Activated T-cell treated with anti-CD3 and anti-CD28 coated beads, Interleukin-2, amount 50 U/mL, for 72 hours (primary cell): ENCODE measurements around the gene CACNA1C. TPM values are rescaled to one million over a fixed set of nuclear protein-coding genes. Genes with fewer than 3 reads are reported as not detected.

Experiments
- ATAC-seq, 2 donors: fragments of 150-1000 bp; cut with Tn5 transposase; replicated peaks in 1 of 2; 2 replicates each; pipeline ENCODE4 v1.10.0; 2021; ENCODE audit warnings: moderate library complexity in 2 of 2, mild to moderate bottlenecking in 1 of 2
- DNase-seq, 2 donors: peaks; one replicate each; pipeline ENCODE4 v3.0.0; 2021 to 2022; ENCODE audit warnings: mixed read lengths in 1 of 2
- H3K27ac Mint-ChIP-seq: one replicate; pipeline ENCODE4 v1.8.0; 2022; ENCODE audit warnings: mild to moderate bottlenecking, moderate library complexity, mixed read lengths
- H3K27me3 Mint-ChIP-seq: one replicate; pipeline ENCODE4 v1.8.0; 2022; ENCODE audit warnings: low read depth, mixed read lengths
- H3K36me3 Mint-ChIP-seq, 2 donors: one replicate each; pipeline ENCODE4 v1.8.0; 2022; ENCODE audit warnings: mixed read lengths in 2 of 2, mild to moderate bottlenecking in 1 of 2; ENCODE audit not compliant: insufficient read depth in 2 of 2
- H3K4me1 Mint-ChIP-seq: one replicate; pipeline ENCODE4 v1.8.0; 2022; ENCODE audit warnings: low read depth, mixed read lengths
- H3K4me3 Mint-ChIP-seq, 2 donors: one replicate each; pipeline ENCODE4 v1.8.0; 2022; ENCODE audit warnings: mild to moderate bottlenecking in 2 of 2, mixed read lengths in 2 of 2, moderate library complexity in 2 of 2
- H3K9me3 Mint-ChIP-seq, 2 donors: one replicate each; pipeline ENCODE4 v1.8.0; 2022; ENCODE audit warnings: mixed read lengths in 2 of 2
- total RNA-seq, 2 donors: library from RNA; stranded (reverse); gene quantifications; one replicate each; pipeline ENCODE4 v1.2.3, GENCODE V29; 2022

CACNA1C gene
- total RNA-seq, 2 donors from 2014 or later = 0.14 to 0.21 TPM

DNA sequence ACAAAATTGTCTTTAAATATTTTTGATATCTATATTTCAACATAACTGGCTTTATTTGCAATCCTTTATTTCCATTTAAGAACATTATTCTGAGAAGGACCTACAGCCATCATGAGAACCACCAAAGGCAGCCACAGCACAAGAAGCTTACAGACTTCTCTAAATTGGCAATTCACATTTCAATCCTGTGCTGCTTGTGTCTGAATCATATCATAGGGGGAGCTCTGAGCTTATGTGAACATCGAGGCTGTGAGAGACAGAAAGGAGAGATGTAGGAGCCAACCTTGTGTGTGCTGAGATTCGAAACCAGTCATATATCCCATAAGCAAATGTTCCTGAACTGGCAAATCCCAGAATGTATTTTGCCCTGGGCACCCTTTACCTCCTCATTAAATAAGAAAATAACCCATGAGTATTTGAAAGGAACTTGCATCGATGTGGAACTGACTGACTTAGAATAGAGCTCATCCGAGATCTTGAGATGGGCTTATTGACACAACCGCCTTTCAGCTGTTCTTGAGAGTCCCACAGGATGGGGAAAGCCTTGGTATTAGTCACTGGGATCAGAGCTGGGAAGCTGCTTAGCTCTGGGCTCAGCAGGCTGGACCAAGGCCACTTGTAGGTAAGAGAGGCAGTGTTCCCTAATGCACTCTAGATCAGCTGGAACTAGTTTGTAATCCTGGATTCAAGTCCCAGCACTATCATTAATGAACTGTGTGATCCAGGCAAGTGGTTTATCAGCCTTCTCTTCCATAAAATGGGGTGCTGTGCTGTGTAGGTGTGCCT is 329.8 kb downstream of the CACNA1C start:
- H3K27me3 Mint-ChIP-seq = no peaks in the 10 kb centered on the region
- no peak overlapping the region for H3K27ac Mint-ChIP-seq
- no peak for ATAC-seq
- no peaks in the 10 kb centered on the region for H3K9me3 Mint-ChIP-seq
- H3K4me1 Mint-ChIP-seq = peaks cover 10% of the 10 kb centered on the region
- no peak for DNase-seq
- no peak overlapping the region for H3K4me3 Mint-ChIP-seq
- H3K36me3 Mint-ChIP-seq = no peaks in the 10 kb centered on the region

- no peak overlapping the region for H3K4me3 Mint-ChIP-seq
Observed at GRCh38 chr12:2383325-2384028, 330.7 kb downstream of the CACNA1C start.

GRCh38 chr12:2384029-2384386 is 331.2 kb downstream of the CACNA1C start:
- peaks cover 2% of the 10 kb centered on the region for H3K4me1 Mint-ChIP-seq
- no peak overlapping the region for H3K27ac Mint-ChIP-seq
- H3K36me3 Mint-ChIP-seq = no peaks in the 10 kb centered on the region
- DNase-seq (no peak), ATAC-seq (no peak)
- H3K4me3 Mint-ChIP-seq = no peak overlapping the region
- no peaks in the 10 kb centered on the region for H3K27me3 Mint-ChIP-seq
- no peaks in the 10 kb centered on the region for H3K9me3 Mint-ChIP-seq

More at GRCh38 chr12:2383325-2384028, 330.7 kb downstream of the CACNA1C start:
- DNase-seq (no peak), ATAC-seq (no peak)
- Mint-ChIP-seq H3K9me3 (no peaks in the 10 kb centered on the region), H3K4me1 (peaks cover 8% of the 10 kb centered on the region), H3K27ac (no peak overlapping the region), H3K36me3 (no peaks in the 10 kb centered on the region), H3K27me3 (no peaks in the 10 kb centered on the region)

- Mint-ChIP-seq H3K27me3 (no peaks in the 10 kb centered on the region), H3K36me3 (no peaks in the 10 kb centered on the region), H3K9me3 (no peaks in the 10 kb centered on the region), H3K4me1 (no peaks in the 10 kb centered on the region), H3K27ac (no peak overlapping the region), H3K4me3 (no peak overlapping the region)
- ATAC-seq (no peak), DNase-seq (no peak)
Observed at GRCh38 chr12:2384533-2385351, 332.0 kb downstream of the CACNA1C start.

GRCh38 chr12:2385529-2385928 is 332.7 kb downstream of the CACNA1C start:
- ATAC-seq = no peak

DNA sequence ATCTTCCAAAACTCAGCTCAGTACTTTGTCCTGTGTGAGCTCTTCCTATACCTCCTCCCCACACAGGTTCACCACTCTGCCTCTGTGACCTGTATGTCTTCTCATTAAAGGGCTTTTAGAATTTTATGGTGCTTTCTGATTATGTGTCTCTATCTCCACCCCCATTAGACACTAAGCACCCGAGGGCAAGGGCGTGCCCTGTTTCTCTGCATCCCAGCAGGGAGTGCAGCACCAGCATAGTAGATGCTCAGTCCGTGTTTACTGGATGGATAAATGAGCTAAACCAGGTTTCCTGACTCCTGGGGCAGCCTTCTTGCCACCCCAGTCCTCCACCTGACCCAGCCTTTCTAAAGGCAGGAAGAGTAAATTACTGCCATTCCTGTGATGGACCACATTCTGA is 333.8 kb downstream of the CACNA1C start:
- Mint-ChIP-seq H3K4me3 (no peak overlapping the region), H3K27ac (no peak overlapping the region), H3K27me3 (peaks cover 13% of the 10 kb centered on the region), H3K36me3 (no peaks in the 10 kb centered on the region), H3K4me1 (no peaks in the 10 kb centered on the region), H3K9me3 (no peaks in the 10 kb centered on the region)
- peak; percentile 10 to 18 for ATAC-seq
- DNase-seq = no peak

More at GRCh38 chr12:2385529-2385928, 332.7 kb downstream of the CACNA1C start:
- Mint-ChIP-seq H3K27ac (no peak overlapping the region), H3K4me1 (no peaks in the 10 kb centered on the region), H3K27me3 (peaks cover 5% of the 10 kb centered on the region), H3K9me3 (no peaks in the 10 kb centered on the region), H3K36me3 (no peaks in the 10 kb centered on the region), H3K4me3 (no peak overlapping the region)
- no peak for DNase-seq

DNA sequence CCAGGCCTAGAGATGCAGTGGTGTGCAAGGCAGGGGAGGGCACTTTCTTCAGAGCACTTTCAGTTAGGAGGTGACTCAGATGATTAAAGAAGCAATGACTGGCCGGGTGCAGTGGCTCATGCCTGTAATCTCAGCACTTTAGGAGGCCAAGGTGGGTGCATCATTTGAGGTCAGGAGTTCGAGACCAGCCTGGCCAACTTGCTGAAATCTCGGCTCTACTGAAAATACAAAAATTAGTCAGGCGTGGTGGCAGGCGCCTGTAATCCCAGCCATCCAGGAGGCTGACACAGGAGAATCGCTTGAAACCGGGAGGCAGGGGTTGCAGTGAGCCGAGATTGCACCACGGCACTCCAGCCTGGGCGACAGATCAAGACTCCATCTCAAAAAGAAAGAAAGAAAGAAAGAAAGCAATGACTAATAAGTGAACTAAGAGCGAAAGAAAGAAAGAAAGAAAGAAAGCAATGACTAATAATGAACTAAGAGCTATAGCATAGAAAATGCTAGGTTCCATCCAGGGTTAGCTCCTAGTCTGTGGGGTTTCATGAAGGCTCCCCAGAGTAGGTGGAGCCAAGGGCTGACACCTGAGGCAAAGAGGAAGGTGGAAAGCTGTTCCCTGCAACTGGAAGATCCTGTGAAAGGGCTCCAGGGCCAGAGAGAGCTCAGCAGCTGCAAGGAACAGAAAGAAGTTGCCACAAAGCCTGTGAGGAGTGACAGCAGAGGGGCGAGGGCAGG is 334.5 kb downstream of the CACNA1C start:
- DNase-seq = peak; percentile 49 to 58
- no peak overlapping the region for H3K27ac Mint-ChIP-seq

DNA sequence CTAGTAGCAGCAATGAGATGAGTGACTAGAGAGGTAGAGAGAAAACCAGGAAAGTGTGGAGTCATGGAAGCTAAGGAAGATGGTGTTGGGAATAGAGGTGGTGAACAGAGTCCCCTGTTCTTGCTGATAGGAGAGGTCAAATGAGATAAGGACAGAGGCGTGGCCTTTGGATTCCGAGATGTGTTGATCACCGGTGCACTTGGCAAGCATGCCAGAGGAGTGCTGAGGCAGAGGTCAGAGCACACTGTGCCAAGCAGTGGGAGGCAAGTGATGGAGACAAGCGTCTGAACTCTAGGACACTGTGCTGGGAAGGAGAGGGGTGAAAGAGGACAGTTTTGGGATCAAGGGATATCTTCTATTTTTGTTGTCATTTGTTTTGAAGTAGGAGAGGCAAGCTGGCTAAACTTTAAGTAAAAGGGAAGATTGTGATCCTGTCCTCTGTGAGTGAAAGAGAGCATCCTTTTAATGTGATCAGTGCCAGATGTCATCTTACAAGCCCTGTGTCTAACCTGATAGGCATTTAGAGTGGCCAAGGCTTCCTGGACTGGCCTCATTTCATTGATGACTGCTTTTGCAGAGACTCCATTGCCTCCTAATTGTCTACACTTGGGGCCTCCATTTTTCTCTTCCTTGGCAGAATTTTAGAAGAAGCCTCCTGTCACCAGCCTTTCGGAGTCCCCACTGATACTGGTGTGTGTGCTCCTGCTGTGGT is 336.4 kb downstream of the CACNA1C start:
- DNase-seq (no peak), ATAC-seq (no peak)
- Mint-ChIP-seq H3K4me3 (no peak overlapping the region), H3K27me3 (peaks cover 13% of the 10 kb centered on the region), H3K27ac (no peak overlapping the region), H3K9me3 (no peaks in the 10 kb centered on the region), H3K4me1 (no peaks in the 10 kb centered on the region), H3K36me3 (no peaks in the 10 kb centered on the region)

More for the DNA sequence above, 334.5 kb downstream of the CACNA1C start:
- no peaks in the 10 kb centered on the region for H3K4me1 Mint-ChIP-seq
- peak; percentile 85 to 88 for ATAC-seq
- H3K27me3 Mint-ChIP-seq = peaks cover 13% of the 10 kb centered on the region
- H3K4me3 Mint-ChIP-seq = no peak overlapping the region
- no peaks in the 10 kb centered on the region for H3K9me3 Mint-ChIP-seq
- H3K36me3 Mint-ChIP-seq = no peaks in the 10 kb centered on the region

GRCh38 chr12:2390133-2390532 is 337.3 kb downstream of the CACNA1C start:
- DNase-seq (no peak), ATAC-seq (no peak)
- H3K36me3 Mint-ChIP-seq = no peaks in the 10 kb centered on the region
- no peak overlapping the region for H3K4me3 Mint-ChIP-seq
- H3K27ac Mint-ChIP-seq = no peak overlapping the region
- H3K4me1 Mint-ChIP-seq = no peaks in the 10 kb centered on the region
- H3K9me3 Mint-ChIP-seq = no peaks in the 10 kb centered on the region
- peaks cover 13% of the 10 kb centered on the region for H3K27me3 Mint-ChIP-seq

DNA sequence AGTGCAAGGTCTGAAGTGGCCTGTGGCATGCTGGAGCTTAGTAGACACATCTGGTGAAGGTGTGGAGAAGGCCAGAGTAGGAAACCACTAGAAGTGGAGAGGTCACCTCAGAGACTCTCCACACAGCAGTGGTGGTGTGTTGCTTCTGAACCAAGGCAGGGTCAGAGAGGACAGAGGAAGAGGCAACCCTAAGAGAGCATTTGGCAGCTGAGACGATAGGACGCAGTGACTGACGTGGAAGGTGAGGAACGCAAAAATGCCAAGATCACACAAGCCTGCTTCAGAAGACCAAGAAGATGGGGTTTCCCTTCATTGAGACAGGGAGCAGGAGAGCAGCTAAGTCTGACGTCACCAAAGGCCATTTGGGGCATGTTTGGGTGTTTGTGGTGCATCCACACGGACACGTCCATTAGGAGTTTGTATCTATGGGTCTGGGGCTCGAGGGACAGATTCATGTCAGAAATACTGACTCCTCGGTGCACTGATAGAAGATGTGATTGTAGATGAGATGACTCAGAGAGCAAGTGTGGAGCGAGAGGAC is 338.1 kb downstream of the CACNA1C start:
- Mint-ChIP-seq H3K4me3 (no peak overlapping the region), H3K27me3 (peaks cover 13% of the 10 kb centered on the region), H3K36me3 (no peaks in the 10 kb centered on the region), H3K9me3 (no peaks in the 10 kb centered on the region), H3K4me1 (no peaks in the 10 kb centered on the region), H3K27ac (no peak overlapping the region)
- ATAC-seq (no peak), DNase-seq (no peak)

GRCh38 chr12:2391740-2392331 is 339.0 kb downstream of the CACNA1C start:
- H3K4me1 Mint-ChIP-seq = no peaks in the 10 kb centered on the region
- no peak for DNase-seq
- H3K27ac Mint-ChIP-seq = no peak overlapping the region
- no peaks in the 10 kb centered on the region for H3K36me3 Mint-ChIP-seq
- ATAC-seq = no peak
- H3K9me3 Mint-ChIP-seq = no peaks in the 10 kb centered on the region
- no peak overlapping the region for H3K4me3 Mint-ChIP-seq
- peaks cover 13% of the 10 kb centered on the region for H3K27me3 Mint-ChIP-seq

DNA sequence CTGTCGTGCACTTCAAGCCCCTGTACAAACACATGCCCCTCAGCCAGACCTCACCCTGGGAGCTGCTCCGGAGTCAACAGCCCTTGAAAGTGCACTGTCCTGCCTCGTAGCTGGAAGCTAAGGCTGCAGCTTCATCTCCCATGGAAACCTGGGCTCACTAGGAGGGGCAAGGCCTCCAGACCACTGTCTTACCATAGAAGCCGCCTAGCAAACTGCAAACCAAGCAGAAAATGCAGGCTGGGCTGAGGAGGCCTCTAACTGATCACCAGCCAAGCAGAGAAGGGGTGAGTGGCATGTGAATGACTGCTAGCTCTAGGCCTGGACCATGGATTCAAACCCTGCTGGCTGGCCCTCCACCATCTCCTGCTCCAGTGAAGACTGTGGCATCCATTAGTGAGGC is 340.2 kb downstream of the CACNA1C start:
- no peak for DNase-seq
- Mint-ChIP-seq H3K9me3 (no peaks in the 10 kb centered on the region), H3K4me3 (no peak overlapping the region), H3K27ac (no peak overlapping the region), H3K27me3 (peaks cover 13% of the 10 kb centered on the region), H3K36me3 (no peaks in the 10 kb centered on the region), H3K4me1 (no peaks in the 10 kb centered on the region)
- ATAC-seq = no peak
